A172 (cell line): Measurements from ENCODE around the gene PBX1. TPM values are rescaled to one million over a fixed set of nuclear protein-coding genes. Genes with fewer than 3 reads are reported as not detected.
"Not testable (repeated sequence)": the region's sequence is repeated elsewhere in the genome, so short reads cannot be mapped to it uniquely, and the experiment has no call there.

Experiments used
- DNase-seq: peaks from one replicate; pipeline ENCODE4 v3.0.0-alpha.2; 2015; ENCODE audit warnings: low spot score
- total RNA-seq: library from RNA; depleted of rRNA; stranded (reverse); fragments of >200 nt; shearing (Covaris generic); gene quantifications from 2 replicates; pipeline ENCODE4 v1.2.3, GENCODE V29; 2014; rRNA removed

Gene PBX1
- total RNA-seq: 10.0 and 11.7 TPM in 2 replicates

GRCh38 chr1:164558461-164559341, at the start of gene PBX1:
TSS of gene PBX1 (plus strand) at chr1:164559184.
- DNase-seq: peak; percentile 100

GRCh38 chr1:164510435-164510834, 48.5 kb upstream of the PBX1 start:
- no peak for DNase-seq

- DNase-seq: no peak
Measured at GRCh38 chr1:164511001-164511705, 47.8 kb upstream of the PBX1 start.

GRCh38 chr1:164515231-164515630, 43.8 kb upstream of the PBX1 start:
- DNase-seq: no peak

GRCh38 chr1:164515711-164516331, 43.2 kb upstream of the PBX1 start:
- no peak for DNase-seq

- no peak for DNase-seq
Measured at GRCh38 chr1:164516591-164516990, 42.4 kb upstream of the PBX1 start.

- DNase-seq: no peak
Measured at GRCh38 chr1:164518692-164519332, 40.2 kb upstream of the PBX1 start.

GRCh38 chr1:164519426-164519825, 39.6 kb upstream of the PBX1 start:
- DNase-seq: no peak

GRCh38 chr1:164524810-164525209, 34.2 kb upstream of the PBX1 start:
- peak; percentile 10 for DNase-seq

- no peak for DNase-seq
Measured at GRCh38 chr1:164534863-164535610, 23.9 kb upstream of the PBX1 start.

GRCh38 chr1:164552463-164552988, 6.5 kb upstream of the PBX1 start:
- DNase-seq: not testable (repeated sequence)

GRCh38 chr1:164557270-164557669, 1.7 kb upstream of the PBX1 start:
- no peak for DNase-seq

- DNase-seq: peak; percentile 19
Measured at GRCh38 chr1:164559342-164560051, 513 bp downstream of the PBX1 start.

GRCh38 chr1:164560121-164560541, 1.1 kb downstream of the PBX1 start:
- DNase-seq: peak; percentile 16

- DNase-seq: no peak
Measured at GRCh38 chr1:164560556-164560955, 1.6 kb downstream of the PBX1 start.

- DNase-seq: peak; percentile 27
Measured at GRCh38 chr1:164561007-164561406, 2.0 kb downstream of the PBX1 start.

GRCh38 chr1:164561472-164561871, 2.5 kb downstream of the PBX1 start:
- peak; percentile 23 for DNase-seq

- no peak for DNase-seq
Measured at GRCh38 chr1:164562061-164562460, 3.1 kb downstream of the PBX1 start.

GRCh38 chr1:164562511-164562910, 3.5 kb downstream of the PBX1 start:
- DNase-seq: peak; percentile 25

- DNase-seq: peak; percentile 23
Measured at GRCh38 chr1:164562947-164563520, 4.0 kb downstream of the PBX1 start.
